Suprapubic skin (tissue), 4 donors: ENCODE results near the gene STX2. TPM values are rescaled to one million over a fixed set of nuclear protein-coding genes. Genes with fewer than 3 reads are reported as not detected.

Source experiments
- DNase-seq, 2 donors: peaks; one replicate each; pipeline ENCODE4 v3.0.0-alpha.2; 2019; ENCODE audit warnings: low spot score in 2 of 2
- H3K27ac ChIP-seq: fragments of 200-600 bp; sonication (generic); one replicate; pipeline ENCODE4 v1.5.1; 2019
- H3K27me3 ChIP-seq: fragments of 200-600 bp; sonication (generic); one replicate; pipeline ENCODE4 v1.5.1; 2019
- H3K36me3 ChIP-seq: fragments of 200-600 bp; sonication (generic); one replicate; pipeline ENCODE4 v1.5.1; 2019
- H3K4me1 ChIP-seq: fragments of 200-600 bp; sonication (generic); one replicate; pipeline ENCODE4 v1.5.1; 2019
- H3K4me3 ChIP-seq: fragments of 200-600 bp; sonication (generic); one replicate; pipeline ENCODE4 v1.5.1; 2019; ENCODE audit warnings: mild to moderate bottlenecking
- H3K9me3 ChIP-seq: fragments of 200-600 bp; sonication (generic); one replicate; pipeline ENCODE4 v1.5.1; 2019
- EP300 ChIP-seq: sonication (generic); formaldehyde crosslinking; IDR thresholded peaks from one replicate; pipeline ENCODE4 v1.6.1; 2017; ENCODE audit warnings: antibody characterized with exemption
- POLR2A ChIP-seq, 2 donors: fragments of 450-650 bp; IDR thresholded peaks; one replicate each; pipeline ENCODE4 v1.6.1; 2017; ENCODE audit warnings: antibody characterized with exemption in 2 of 2, mild to moderate bottlenecking in 2 of 2, moderate library complexity in 2 of 2
- POLR2AphosphoS5 ChIP-seq, 3 donors: sonication (generic); formaldehyde crosslinking; IDR thresholded peaks; one replicate each; pipeline ENCODE4 v1.6.1; 2017; ENCODE audit warnings: antibody characterized with exemption in 3 of 3
- WGBS: methylation state at CpG from one replicate; pipeline ENCODE4 v1.1.5; 2018; 5-methylcytosine and 5-hydroxymethylcytosine counted together
- total RNA-seq, 4 donors: library from RNA; depleted of rRNA; stranded (reverse); fragments of >200 nt; gene quantifications; one replicate each; pipeline ENCODE4 v1.1.0, GENCODE V29; 2016
- TF ChIP-seq, protein P1 (sequence below), 2 donors: fragments of 200-600 bp in 1 of 2; fragments of 450-650 bp in 1 of 2; sonication (generic) in 1 of 2; IDR thresholded peaks; one replicate each; pipeline ENCODE4 v1.5.1; 2016 to 2019; ENCODE audit warnings: antibody characterized with exemption in 2 of 2, mild to moderate bottlenecking in 1 of 2, moderate library complexity in 1 of 2

The STX2 gene
- total RNA-seq, 4 donors from 2014 or later = 2.9 to 7.2 (median 4.4) TPM

DNA sequence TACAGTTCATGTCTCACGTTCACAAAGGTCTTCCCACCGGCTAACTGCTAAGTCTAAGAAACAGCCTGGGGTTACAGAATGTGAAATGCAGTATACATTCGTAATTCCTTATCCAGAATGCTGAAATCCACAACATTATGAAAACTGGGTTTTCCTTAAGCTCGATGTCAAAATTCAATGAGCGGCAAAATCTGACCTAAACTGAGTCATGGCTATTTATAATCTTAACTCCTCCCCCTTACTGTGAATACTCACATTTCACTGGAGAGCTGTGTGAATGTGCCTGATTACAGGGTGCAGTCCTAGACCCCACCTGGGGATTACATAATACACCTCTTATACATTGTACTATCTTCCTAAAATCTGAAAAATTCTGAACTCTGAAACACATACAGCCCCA is 35.3 kb downstream of the STX2 start:
- TF ChIP-seq POLR2AphosphoS5 (IDR thresholded peaks at IDR 0.05) = no peak
- TF ChIP-seq POLR2A (IDR thresholded peaks at IDR 0.05) = no peak
- no peak for TF ChIP-seq EP300
- TF ChIP-seq, protein P1, sequence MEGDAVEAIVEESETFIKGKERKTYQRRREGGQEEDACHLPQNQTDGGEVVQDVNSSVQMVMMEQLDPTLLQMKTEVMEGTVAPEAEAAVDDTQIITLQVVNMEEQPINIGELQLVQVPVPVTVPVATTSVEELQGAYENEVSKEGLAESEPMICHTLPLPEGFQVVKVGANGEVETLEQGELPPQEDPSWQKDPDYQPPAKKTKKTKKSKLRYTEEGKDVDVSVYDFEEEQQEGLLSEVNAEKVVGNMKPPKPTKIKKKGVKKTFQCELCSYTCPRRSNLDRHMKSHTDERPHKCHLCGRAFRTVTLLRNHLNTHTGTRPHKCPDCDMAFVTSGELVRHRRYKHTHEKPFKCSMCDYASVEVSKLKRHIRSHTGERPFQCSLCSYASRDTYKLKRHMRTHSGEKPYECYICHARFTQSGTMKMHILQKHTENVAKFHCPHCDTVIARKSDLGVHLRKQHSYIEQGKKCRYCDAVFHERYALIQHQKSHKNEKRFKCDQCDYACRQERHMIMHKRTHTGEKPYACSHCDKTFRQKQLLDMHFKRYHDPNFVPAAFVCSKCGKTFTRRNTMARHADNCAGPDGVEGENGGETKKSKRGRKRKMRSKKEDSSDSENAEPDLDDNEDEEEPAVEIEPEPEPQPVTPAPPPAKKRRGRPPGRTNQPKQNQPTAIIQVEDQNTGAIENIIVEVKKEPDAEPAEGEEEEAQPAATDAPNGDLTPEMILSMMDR (IDR thresholded peaks at IDR 0.05) = no peak
- no peaks in the 10 kb centered on the region for H3K9me3 ChIP-seq
- 84% methylated on average over 5 of the region's 5 CpGs for WGBS
- no peaks in the 10 kb centered on the region for H3K27me3 ChIP-seq
- DNase-seq = no peak
- no peak overlapping the region for H3K4me3 ChIP-seq
- peaks cover 78% of the 10 kb centered on the region for H3K36me3 ChIP-seq
- no peak overlapping the region for H3K27ac ChIP-seq
- H3K4me1 ChIP-seq = no peaks in the 10 kb centered on the region

DNA sequence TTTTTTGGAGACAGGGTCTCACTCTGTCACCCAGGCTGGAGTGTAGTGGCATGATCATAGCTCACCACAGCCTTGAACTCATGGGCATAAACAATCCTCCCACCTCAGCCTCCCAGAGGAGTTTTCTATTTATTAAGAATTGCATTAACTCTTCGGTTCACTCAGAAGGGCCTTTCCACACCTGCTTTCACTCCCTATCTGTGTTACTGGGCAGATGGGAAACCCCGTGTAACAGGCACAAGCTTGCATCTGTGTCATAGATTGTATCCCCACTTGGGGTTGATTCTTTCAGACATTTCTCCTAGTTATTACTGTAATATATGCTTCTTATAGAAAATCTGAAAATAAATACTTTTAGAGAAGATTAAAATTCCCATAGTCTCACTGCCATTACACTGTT is 38.7 kb downstream of the STX2 start:
- Histone ChIP-seq H3K27ac (no peak overlapping the region), H3K27me3 (no peaks in the 10 kb centered on the region), H3K4me1 (no peaks in the 10 kb centered on the region), H3K9me3 (no peaks in the 10 kb centered on the region), H3K4me3 (no peak overlapping the region), H3K36me3 (peaks cover 78% of the 10 kb centered on the region)
- DNase-seq = no peak
- TF ChIP-seq, protein P1 (IDR thresholded peaks at IDR 0.05) = no peak
- TF ChIP-seq POLR2A (IDR thresholded peaks at IDR 0.05) (no peak), EP300 (no peak), POLR2AphosphoS5 (IDR thresholded peaks at IDR 0.05) (no peak)
- 76% methylated on average over 2 of the region's 2 CpGs for WGBS

DNA sequence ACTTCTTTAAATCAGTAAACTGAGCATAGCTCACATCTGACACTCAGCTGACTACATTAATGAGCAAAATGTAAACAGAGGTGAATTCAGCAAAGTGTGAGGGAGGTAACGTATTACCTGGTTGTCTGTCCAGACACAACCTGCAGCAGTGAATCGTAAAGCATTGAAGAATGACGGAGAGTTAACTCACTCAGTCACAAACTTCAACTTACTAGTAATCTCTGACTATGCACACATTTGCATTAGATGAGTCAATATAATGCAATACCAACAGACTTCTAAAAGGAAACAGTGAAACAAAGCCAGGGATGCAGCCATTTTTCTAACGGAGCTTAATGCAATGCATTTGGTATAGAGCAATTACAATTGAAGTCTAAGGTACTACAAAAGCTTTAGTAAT is 40.0 kb downstream of the STX2 start:
- H3K27ac ChIP-seq = no peak overlapping the region
- no peaks in the 10 kb centered on the region for H3K27me3 ChIP-seq
- TF ChIP-seq POLR2AphosphoS5 (IDR thresholded peaks at IDR 0.05) = no peak
- TF ChIP-seq EP300 = no peak
- no peak for TF ChIP-seq POLR2A (IDR thresholded peaks at IDR 0.05)
- TF ChIP-seq, protein P1 (IDR thresholded peaks at IDR 0.05) = no peak
- H3K9me3 ChIP-seq = no peaks in the 10 kb centered on the region
- H3K4me1 ChIP-seq = no peaks in the 10 kb centered on the region
- H3K36me3 ChIP-seq = peaks cover 65% of the 10 kb centered on the region
- no peak overlapping the region for H3K4me3 ChIP-seq
- no peak for DNase-seq
- WGBS = 79% methylated on average over 4 of the region's 4 CpGs

DNA sequence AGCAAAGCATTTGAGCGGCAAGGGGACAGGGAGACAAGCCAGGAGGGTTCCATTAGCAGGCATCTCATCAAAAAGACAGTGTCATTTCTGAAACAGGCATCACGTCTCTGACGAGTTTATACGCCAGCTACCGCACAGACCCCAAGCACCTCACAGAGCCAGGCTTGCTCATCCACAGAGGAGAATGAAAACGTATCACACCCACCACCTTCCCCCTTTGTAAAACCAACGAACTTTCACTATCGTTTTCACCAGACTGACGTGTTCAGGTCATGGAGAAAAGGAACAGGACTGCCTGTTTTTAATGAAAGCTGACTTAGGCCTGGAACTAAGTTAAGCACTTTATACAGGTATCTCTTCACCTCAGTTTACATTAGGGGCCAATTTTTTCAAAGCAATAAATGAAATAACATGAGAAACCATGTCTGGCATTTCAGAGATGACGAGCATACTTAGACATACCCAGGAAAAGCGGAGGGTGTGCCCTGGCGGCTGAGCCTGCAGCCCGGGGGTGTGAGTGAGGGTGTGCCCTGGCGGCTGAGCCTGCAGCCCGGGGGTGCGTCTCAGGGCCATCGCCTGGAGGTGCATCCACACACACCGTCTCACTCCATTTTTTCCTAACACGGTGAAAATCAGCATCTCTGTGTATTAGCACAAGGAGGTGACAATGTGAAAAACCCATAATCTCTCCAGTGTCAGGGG is 41.9 kb downstream of the STX2 start:
- H3K4me3 ChIP-seq = peak overlapping the region; percentile 9
- no peaks in the 10 kb centered on the region for H3K27me3 ChIP-seq
- peak in 1 of 2 donors; percentile 32 for DNase-seq
- peaks cover 59% of the 10 kb centered on the region for H3K36me3 ChIP-seq
- TF ChIP-seq, protein P1 (IDR thresholded peaks at IDR 0.05) = no peak
- TF ChIP-seq POLR2AphosphoS5 (IDR thresholded peaks at IDR 0.05) = no peak
- TF ChIP-seq POLR2A (IDR thresholded peaks at IDR 0.05) = no peak
- no peak for TF ChIP-seq EP300
- H3K4me1 ChIP-seq = no peaks in the 10 kb centered on the region
- no peak overlapping the region for H3K27ac ChIP-seq
- H3K9me3 ChIP-seq = no peaks in the 10 kb centered on the region
- 61% methylated on average over 19 of the region's 19 CpGs for WGBS

DNA sequence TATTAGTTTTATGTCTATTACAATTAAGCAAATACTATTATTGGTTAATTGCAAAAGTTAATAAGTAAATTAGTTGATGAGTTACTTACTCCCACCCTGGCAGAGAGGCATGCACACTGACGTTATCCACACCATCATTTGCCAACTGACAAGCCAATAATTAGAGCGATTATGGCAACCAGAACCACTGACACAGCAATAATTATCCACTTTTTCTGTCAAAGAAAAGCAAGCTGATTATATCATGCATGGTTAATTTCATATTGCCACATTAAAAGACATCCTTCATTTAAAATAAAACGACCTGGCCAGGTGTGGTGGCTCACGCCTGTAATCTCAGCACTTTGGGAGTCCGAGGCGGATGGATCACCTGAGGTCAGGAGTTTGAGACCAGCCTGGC is 43.1 kb downstream of the STX2 start:
- H3K27ac ChIP-seq = no peak overlapping the region
- DNase-seq = peak in 1 of 2 donors; percentile 8
- WGBS = 57% methylated on average over 6 of the region's 6 CpGs
- H3K9me3 ChIP-seq = no peaks in the 10 kb centered on the region
- no peaks in the 10 kb centered on the region for H3K4me1 ChIP-seq
- H3K4me3 ChIP-seq = no peak overlapping the region
- H3K27me3 ChIP-seq = no peaks in the 10 kb centered on the region
- no peak for TF ChIP-seq EP300
- TF ChIP-seq, protein P1 (IDR thresholded peaks at IDR 0.05) = no peak
- no peak for TF ChIP-seq POLR2A (IDR thresholded peaks at IDR 0.05)
- no peak for TF ChIP-seq POLR2AphosphoS5 (IDR thresholded peaks at IDR 0.05)
- H3K36me3 ChIP-seq = peaks cover 51% of the 10 kb centered on the region
